Mesodermal cell (in vitro differentiated cells): Measurements from ENCODE around the gene DDX39A.
A peak's percentile ranks its signal among the peaks of the same experiment; 100 is the strongest.
"Not testable (repeated sequence)": the region's sequence is repeated elsewhere in the genome, so short reads cannot be mapped to it uniquely, and the experiment has no call there.

Experiments
- H3K27ac ChIP-seq: 2 replicates; pipeline ENCODE4 v1.7.0; 2013; ENCODE audit warnings: mild to moderate bottlenecking, low read depth, low read length, moderate library complexity; ENCODE audit not compliant: severe bottlenecking
- H3K36me3 ChIP-seq: 2 replicates; pipeline ENCODE4 v1.7.1; 2013; ENCODE audit warnings: mild to moderate bottlenecking, low read length, moderate library complexity; ENCODE audit not compliant: control insufficient read depth, insufficient read depth
- H3K4me1 ChIP-seq: one replicate; pipeline ENCODE4 v1.7.1; 2013; ENCODE audit warnings: mild to moderate bottlenecking, low read length; ENCODE audit not compliant: insufficient read depth, control insufficient read depth, poor library complexity, severe bottlenecking
- H3K4me3 ChIP-seq: 2 replicates; pipeline ENCODE4 v1.7.0; 2013; ENCODE audit warnings: low read length, control low read depth, mild to moderate bottlenecking; ENCODE audit not compliant: insufficient read depth, poor library complexity, severe bottlenecking; ENCODE audit errors: extremely low read depth
- H3K9me3 ChIP-seq: 2 replicates; pipeline ENCODE4 v1.7.1; 2013; ENCODE audit warnings: mild to moderate bottlenecking, low read length, moderate library complexity; ENCODE audit not compliant: control insufficient read depth
- WGBS, 2 experiments: methylation state at CpG; one replicate each; pipeline ENCODE4 v1.1.5; 2013; ENCODE audit warnings: missing lambda C conversion rate in 2 of 2; ENCODE audit not compliant: insufficient coverage in 2 of 2; 5-methylcytosine and 5-hydroxymethylcytosine counted together

DDX39A gene

DNA sequence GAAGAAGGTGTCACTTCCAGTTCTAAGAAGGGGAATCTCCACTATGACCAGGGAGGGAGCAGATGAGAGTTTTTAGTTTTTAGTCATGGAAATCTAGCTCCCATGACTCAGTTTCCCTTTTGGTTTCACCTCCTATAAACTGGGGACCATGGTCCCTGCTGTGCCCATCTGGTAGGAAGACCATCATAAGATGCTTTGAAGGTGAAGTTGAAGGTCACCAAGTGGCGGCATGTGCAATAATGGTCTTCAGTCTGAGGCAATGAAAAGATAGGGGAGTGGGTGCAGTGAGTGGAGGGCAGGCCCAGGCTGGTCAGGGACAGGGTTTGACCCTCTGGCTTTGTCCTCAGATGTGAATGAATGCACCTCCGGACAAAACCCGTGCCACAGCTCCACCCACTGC, 22.4 kb downstream of the DDX39A start:
- H3K4me3 ChIP-seq, H3K27ac ChIP-seq, H3K4me1 ChIP-seq, H3K36me3 ChIP-seq, H3K9me3 ChIP-seq: not testable (repeated sequence)
- WGBS, 2 experiments, result no CpG with 5 or more reads among the region's 3 CpGs

GRCh38 chr19:14395710-14396336, 23.3 kb downstream of the DDX39A start:
- H3K4me3 ChIP-seq, result no peak overlapping the region
- H3K9me3 ChIP-seq, result no peaks in the 10 kb centered on the region
- H3K4me1 ChIP-seq, result peaks cover 4% of the 10 kb centered on the region
- H3K27ac ChIP-seq, result no peak overlapping the region
- peaks cover 6% of the 10 kb centered on the region for H3K36me3 ChIP-seq
- WGBS, 2 experiments, result 92 to 94% methylated on average over 11 to 12 of the region's 16 CpGs

- no peak overlapping the region for H3K4me3 ChIP-seq
- H3K36me3 ChIP-seq, result peaks cover 6% of the 10 kb centered on the region
- H3K9me3 ChIP-seq, result no peaks in the 10 kb centered on the region
- no peak overlapping the region for H3K27ac ChIP-seq
- WGBS, 2 experiments, result 95 to 98% methylated on average over 9 of the region's 9 CpGs
- peaks cover 4% of the 10 kb centered on the region for H3K4me1 ChIP-seq
These were observed 23.9 kb downstream of the DDX39A start for GRCh38 chr19:14395262-14395661.

DNA sequence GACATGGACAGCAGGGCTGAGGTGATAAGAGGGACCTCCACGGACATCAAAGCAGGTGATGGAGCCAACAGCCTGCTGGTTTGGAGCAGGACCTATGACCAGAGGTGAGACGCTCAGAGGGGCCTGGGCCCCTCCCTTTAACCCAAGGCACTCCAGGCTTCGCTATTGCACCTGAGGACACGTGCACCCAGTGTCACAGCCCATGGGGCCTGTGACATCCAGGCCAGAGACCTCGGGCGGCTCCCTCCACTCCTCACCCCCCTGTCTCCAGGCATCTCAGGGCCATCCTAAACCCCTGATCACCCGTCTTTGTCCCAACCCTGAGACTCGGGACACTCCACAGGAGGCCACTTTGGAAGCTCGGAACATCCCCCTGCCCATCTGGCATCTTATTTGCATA, 25.0 kb downstream of the DDX39A start:
- Histone ChIP-seq H3K9me3 (no peaks in the 10 kb centered on the region), H3K36me3 (peaks cover 6% of the 10 kb centered on the region), H3K27ac (no peak overlapping the region), H3K4me3 (no peak overlapping the region), H3K4me1 (peaks cover 4% of the 10 kb centered on the region)
- 78 to 84% methylated on average over 7 to 9 of the region's 9 CpGs for WGBS, 2 experiments

DNA sequence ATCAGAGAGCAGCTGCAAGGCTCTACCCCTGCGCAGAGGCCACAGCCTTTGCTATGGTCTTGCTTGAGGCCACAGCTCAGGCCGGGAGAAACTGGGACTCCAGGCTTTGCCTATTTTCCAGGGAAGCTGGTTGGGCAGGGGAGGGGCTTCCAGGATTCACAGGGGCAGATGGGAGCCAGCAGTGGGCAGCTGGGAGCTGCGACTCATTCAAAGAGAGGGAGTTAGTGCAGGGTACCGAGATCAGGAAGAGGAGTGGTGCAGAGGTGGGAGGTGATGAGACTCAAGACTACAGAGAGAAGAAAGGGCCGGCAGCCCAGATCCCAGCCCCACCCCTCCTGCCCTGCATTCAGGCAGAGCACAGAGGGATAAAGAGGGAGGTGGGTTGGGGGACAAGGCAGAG, 25.8 kb downstream of the DDX39A start:
- H3K36me3 ChIP-seq, result peaks cover 6% of the 10 kb centered on the region
- H3K9me3 ChIP-seq, result no peaks in the 10 kb centered on the region
- no peak overlapping the region for H3K27ac ChIP-seq
- 29 to 35% methylated on average over 4 to 5 of the region's 5 CpGs for WGBS, 2 experiments
- H3K4me1 ChIP-seq, result peaks cover 4% of the 10 kb centered on the region
- no peak overlapping the region for H3K4me3 ChIP-seq

DNA sequence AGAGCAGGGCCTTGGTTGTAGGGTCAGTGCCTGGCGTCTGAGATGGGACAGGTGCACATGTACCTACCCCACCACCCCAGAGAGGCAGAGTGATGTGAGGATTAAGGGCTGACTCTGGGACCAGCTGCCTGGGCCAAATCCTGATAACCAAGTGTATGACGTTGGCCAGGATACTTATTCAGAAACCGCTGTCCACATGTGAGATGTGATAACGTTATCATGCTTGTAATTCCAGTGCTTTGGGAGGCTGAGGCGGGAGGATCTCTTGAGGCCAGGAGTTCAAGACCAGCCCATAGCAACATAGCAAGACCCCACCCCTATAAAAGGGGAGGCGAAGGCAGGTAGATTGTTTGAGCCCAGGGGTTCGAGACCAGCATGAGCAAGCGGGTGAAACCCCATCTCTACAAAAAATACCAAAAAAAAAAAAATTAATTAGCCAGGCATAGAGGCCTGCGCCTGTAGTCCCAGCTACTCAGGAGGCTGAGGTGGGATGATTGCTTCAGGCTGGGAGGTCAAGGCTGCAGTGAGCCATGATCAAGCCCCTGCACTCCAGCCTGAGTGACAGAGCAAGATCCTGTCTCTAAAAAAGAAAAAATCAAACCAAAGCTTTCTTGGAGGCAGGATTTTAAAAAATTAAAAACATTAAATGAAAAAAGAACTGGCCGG, 27.9 kb downstream of the DDX39A start:
- WGBS, 2 experiments, result 93 to 95% methylated on average over 5 to 6 of the region's 10 CpGs
- H3K27ac ChIP-seq, result no peak overlapping the region

GRCh38 chr19:14390548-14390947, 28.6 kb downstream of the DDX39A start:
- Histone ChIP-seq H3K36me3 (peaks cover 6% of the 10 kb centered on the region), H3K4me3 (no peak overlapping the region)
- WGBS, 2 experiments, result 85 to 88% methylated on average over 3 to 4 of the region's 5 CpGs

More for the DNA sequence above, 27.9 kb downstream of the DDX39A start:
- H3K4me1 ChIP-seq, result peaks cover 4% of the 10 kb centered on the region
- peaks cover 6% of the 10 kb centered on the region for H3K36me3 ChIP-seq
- H3K4me3 ChIP-seq, result no peak overlapping the region
- no peaks in the 10 kb centered on the region for H3K9me3 ChIP-seq

GRCh38 chr19:14385492-14385891, 33.6 kb downstream of the DDX39A start:
- WGBS, 2 experiments, result 94 to 96% methylated on average over 8 to 9 of the region's 11 CpGs
- Histone ChIP-seq H3K36me3 (no peaks in the 10 kb centered on the region), H3K4me1 (peaks cover 27% of the 10 kb centered on the region), H3K27ac (no peak overlapping the region), H3K4me3 (no peak overlapping the region), H3K9me3 (no peaks in the 10 kb centered on the region)

More at GRCh38 chr19:14390548-14390947, 28.6 kb downstream of the DDX39A start:
- Histone ChIP-seq H3K27ac (no peak overlapping the region), H3K9me3 (no peaks in the 10 kb centered on the region), H3K4me1 (peaks cover 4% of the 10 kb centered on the region)

DNA sequence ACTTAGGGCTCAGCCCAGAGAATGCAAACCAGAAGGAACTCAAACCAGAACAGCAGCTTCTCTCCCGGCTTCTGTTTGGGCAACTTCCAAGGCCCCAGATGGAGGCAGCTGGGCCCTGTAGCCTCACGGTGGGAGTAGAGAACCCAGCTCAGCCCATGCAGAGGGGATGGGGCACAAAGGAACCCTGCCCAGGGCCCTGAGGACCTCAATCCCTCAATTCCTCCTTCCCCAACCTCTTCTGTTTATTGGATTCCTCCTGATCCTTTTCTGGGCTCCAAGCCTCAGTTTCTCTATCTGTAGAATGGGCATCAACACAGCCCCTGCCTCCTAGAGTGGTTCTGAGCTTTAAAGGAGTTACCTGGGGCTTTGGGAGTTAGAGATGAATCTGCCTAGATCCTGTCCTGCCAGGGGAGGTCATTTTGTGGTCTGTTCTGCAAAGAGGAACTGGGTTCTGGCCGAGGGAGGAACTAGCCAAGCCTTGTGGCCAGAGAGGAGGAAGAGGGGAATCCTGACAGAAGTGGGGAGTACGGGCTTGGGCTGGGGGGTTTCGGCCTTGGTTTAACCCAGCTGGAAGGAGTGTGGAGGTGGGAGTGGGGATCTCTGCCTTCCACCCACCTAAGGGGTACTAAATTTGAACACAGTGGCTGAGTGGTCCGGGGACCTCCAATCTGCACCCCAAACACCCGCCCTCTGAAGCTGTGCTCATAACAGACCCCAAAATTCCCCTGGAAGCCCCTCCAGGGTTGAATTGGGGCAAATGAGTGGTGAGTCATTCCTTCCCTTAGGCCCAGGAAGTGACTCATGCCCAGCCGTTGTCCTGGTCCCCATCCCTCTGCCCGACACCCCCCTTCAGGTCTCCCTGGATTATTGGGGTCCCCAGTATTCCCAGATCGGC, 35.2 kb downstream of the DDX39A start:
- Histone ChIP-seq H3K27ac (peak overlapping the region; percentile 67), H3K4me1 (peaks cover 31% of the 10 kb centered on the region), H3K9me3 (no peaks in the 10 kb centered on the region), H3K4me3 (no peak overlapping the region), H3K36me3 (no peaks in the 10 kb centered on the region)
- 74 to 83% methylated on average over 6 to 8 of the region's 10 CpGs for WGBS, 2 experiments

- H3K36me3 ChIP-seq, result no peaks in the 10 kb centered on the region
- H3K9me3 ChIP-seq, result no peaks in the 10 kb centered on the region
- peaks cover 35% of the 10 kb centered on the region for H3K4me1 ChIP-seq
- H3K4me3 ChIP-seq, result peak overlapping the region; percentile 18
- H3K27ac ChIP-seq, result no peak overlapping the region
- 68 to 84% methylated on average over 14 to 16 of the region's 18 CpGs for WGBS, 2 experiments
These were observed 37.3 kb downstream of the DDX39A start for GRCh38 chr19:14381689-14382474.
